T47D (cell line): ENCODE results near the gene DYNC1H1.

Experiments used
- DNase-seq, 2 experiments: peaks; one replicate each; pipeline versions ENCODE4 v3.0.0 to v3.0.0-alpha.2; 2011 to 2012; ENCODE audit warnings: low read depth in 1 of 2, low spot score in 1 of 2
- JUND ChIP-seq: IDR thresholded peaks from 2 replicates; pipeline ENCODE4 v1.6.1; 2012; ENCODE audit warnings: low read depth
- in situ Hi-C: cut with HindIII; loops from 2 replicates; pipeline ENCODE4 v1.10.0; 2016; ENCODE audit warnings: low sequenced_read_pairs, low pct_unique_long_range_greater_than_20kb

DYNC1H1 gene

DNA sequence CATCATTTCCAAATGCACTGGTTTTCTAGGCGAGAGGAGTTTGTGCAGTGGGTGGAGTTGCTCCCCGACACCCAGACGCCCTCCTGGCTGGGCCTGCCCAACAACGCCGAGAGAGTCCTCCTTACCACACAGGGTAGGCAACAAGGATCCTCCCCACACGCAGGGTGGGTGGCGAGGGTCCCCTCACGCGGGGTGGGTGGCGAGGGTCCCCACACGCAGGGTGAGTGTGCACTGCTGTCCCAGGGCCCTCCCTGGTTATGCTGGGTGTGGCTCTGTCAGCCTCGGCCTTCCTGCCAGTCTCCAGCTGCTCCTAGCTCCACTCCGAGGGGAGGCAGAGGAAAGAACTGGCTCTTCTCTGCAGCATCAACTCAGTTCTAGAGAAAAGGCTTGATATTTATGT lies 80.2 kb downstream of the DYNC1H1 start:
- no peak for DNase-seq
- in situ Hi-C loops, result no loop called here
- TF ChIP-seq JUND, result no peak

DNA sequence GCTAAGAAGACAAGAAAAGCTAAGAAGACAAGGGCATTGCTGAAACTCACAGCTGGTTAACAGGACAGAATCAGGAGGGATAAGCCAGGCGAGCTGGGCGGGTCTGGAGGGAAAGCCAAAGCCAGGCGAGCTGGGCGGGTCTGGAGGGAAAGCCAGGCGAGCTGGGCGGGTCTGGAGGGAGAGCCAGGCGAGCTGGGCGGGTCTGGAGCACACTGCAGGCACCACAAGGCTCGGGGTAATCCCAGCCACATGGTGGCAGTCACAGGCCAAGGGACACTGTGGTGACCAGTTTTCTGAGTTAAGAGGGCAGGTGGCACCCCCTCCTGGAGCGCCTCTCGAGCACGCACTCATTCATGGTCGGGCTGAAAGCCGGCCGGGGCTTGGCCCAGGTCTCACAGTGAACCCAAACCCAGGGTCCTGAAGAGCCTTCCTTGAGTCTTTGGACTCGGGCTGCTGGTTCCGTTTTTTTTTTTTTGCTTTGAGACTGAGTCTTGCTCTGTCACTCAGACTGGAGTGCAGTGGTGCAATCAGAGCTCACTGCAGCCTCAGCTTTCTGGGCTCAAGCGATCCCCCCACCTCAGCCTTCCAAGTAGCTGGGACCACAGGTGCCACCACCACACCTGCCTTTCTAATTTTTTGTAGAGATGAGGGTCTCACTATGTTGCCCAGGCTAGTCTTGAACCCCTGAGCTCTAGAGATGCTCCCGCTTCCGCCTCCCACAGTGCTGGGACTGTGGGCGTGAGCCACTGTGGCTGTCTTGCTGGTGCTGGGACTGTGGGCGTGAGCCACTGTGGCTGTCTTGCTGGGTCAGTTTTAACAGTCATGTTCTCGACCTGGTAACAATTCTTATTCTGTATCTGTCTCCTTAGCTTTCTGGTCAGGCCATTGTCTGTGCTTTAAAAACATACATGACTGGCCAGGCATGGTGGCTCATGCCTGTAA lies 82.2 kb downstream of the DYNC1H1 start:
- peak; percentile 96 for DNase-seq
- in situ Hi-C loops, result no loop called here

DNA sequence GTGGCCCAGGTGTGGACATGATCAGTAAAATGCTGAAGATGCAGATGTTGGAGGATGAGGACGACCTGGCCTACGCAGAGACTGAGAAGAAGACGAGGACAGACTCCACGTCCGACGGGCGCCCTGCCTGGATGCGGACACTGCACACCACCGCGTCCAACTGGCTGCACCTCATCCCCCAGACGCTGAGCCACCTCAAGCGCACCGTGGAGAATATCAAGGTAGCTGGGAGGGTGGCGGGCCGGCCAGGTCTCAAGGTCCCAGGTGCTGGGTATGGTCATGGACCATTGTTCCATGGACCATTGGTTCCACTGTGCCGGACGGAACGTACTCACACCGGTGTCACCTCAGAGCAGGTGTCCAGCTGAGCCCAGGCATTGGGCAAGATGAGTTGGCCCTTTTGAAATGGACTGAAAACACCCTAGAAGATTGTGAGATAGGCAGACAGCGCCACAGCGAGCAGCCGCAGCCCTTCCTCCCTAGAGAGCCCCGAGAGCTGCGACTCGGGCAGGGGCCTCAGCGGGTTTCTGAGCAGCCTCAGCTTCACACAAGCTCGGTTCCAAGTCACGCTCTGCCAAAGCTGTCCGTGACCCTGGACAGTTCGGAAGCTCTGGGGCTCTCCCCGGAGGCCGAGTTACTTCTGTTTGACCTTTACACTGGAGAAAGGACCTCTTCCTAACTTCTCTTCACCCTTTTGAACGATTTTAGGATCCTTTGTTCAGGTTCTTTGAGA lies 83.6 kb downstream of the DYNC1H1 start:
- DNase-seq, result no peak
- in situ Hi-C loops, result no loop called here
- TF ChIP-seq JUND, result no peak

More for the DNA sequence above, 82.2 kb downstream of the DYNC1H1 start:
- no peak for TF ChIP-seq JUND

DNA sequence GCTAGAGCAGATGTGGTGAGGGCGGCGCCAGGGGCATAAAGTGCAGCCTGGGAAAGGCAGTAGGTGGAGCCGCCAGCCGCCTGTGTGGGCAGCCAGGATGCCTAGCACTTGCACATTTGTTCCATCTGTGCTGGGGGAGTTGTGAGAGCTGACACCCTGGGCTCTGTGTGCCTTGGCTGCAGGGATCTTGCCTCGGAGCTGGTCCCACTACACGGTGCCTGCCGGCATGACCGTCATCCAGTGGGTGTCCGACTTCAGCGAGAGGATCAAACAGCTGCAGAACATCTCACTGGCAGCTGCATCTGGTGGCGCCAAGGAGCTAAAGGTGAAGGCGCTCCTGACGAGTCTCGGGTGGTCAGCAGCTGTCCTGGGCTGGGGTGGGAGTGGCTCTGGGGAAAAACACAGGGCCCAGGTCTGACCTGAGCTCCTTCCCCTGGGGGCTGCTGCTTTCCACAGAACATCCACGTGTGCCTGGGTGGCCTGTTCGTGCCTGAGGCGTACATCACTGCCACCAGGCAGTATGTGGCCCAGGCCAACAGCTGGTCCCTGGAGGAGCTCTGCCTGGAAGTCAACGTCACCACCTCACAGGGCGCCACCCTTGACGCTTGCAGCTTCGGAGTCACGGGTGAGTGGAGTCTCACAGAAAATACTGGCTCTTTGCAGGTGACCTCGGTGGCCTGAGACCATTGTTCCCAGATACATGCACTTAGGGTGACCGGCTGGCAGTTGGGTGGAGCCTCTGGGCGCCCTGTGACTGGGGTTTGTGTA lies 85.1 kb downstream of the DYNC1H1 start:
- DNase-seq, result no peak
- no peak for TF ChIP-seq JUND
- in situ Hi-C loops, result no loop called here

DNA sequence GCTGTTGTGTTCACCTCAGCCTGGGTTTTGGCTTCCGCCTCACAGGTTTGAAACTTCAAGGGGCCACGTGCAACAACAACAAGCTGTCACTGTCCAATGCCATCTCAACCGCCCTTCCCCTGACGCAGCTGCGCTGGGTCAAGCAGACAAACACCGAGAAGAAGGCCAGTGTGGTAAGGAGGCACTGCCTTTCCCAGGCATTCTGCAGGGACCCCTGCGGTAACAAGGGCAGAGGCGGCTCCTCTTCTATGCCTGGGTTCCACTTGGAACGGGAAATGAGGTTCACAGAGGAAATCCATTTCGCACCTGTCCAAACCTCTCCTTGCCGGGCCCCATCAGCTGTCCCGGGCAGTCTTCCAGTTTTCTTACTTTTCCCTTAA lies 85.6 kb downstream of the DYNC1H1 start:
- in situ Hi-C loops, result no loop called here
- DNase-seq, result no peak
- TF ChIP-seq JUND, result no peak

DNA sequence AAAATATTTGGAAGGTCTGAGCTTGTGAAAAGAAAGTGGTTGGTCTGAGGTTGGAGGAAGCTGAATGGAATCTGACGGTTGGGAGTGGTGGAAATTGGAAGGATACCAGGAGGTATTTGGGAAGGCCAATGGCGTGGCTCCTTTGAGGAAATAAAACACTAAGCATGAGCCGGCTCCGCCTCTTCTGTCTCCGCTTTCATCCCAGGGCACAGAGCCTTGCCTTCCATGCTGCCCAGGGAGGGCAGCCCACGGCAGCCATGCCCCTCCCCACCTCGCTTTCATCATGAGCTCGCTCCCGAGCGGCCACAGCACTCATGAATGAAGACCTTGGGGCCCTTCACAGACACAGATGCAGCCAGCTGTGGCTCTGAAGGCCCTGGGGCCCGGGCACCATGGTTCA lies 86.3 kb downstream of the DYNC1H1 start:
- no peak for TF ChIP-seq JUND
- DNase-seq, result peak in 1 of 2 experiments; percentile 33
- in situ Hi-C loops, result no loop called here

DNA sequence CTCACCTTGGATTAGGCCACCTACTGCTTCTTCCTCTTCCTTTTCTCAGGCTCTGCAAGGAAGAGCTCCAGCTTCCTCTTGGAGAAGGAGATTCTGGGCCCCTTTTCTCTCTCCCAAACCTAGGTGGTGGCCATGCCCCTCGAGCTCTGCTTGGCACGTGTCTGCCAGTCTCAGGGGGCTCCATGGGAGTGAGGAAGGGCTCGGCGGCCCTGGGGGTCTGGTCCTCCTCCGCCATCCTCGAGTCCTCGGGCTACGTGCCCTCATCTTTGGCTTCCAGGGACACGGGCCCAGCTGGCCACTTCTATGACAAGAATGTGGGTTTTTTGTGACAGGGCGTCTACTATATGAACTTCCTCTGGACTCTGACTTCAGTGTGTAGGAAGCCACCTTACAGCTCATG lies 88.1 kb downstream of the DYNC1H1 start:
- in situ Hi-C loops, result no loop called here
- DNase-seq, result no peak
- TF ChIP-seq JUND, result no peak

DNA sequence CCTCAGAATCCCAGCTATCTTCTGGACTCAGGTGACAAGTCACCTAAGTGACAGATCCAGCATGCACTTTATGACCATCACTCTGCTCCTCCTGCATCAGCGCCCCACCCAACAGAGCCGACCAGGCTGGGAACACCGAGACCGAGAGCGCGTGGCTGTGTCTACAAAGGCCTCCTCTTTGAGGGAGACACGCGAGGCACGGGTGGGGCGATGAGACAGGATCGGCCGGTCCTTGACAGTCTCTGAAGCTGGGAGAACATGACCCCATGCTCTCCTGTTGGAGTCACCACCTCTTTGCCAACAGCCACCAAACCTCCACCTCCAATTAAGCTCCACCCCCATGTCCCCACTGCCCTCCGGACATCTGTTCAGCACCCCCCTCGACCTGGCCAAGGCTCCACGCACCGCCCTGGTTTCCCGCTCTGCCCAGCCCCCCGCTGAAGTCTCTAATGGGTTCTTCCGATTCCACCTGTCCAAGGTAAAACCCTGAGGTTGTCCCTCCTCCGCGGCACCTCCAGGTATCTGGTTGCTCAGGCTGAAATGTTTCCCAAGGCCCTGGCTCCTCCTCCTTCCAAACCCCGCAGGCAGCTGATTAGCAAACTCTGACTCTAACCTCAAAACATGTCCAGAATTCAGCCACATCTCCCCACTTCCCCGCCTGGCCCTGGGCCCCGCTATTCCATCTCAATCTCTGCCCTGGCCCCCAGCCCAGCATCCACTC lies 91.0 kb downstream of the DYNC1H1 start:
- TF ChIP-seq JUND, result no peak
- peak in 1 of 2 experiments; percentile 27 for DNase-seq
- in situ Hi-C loops, result no loop called here

DNA sequence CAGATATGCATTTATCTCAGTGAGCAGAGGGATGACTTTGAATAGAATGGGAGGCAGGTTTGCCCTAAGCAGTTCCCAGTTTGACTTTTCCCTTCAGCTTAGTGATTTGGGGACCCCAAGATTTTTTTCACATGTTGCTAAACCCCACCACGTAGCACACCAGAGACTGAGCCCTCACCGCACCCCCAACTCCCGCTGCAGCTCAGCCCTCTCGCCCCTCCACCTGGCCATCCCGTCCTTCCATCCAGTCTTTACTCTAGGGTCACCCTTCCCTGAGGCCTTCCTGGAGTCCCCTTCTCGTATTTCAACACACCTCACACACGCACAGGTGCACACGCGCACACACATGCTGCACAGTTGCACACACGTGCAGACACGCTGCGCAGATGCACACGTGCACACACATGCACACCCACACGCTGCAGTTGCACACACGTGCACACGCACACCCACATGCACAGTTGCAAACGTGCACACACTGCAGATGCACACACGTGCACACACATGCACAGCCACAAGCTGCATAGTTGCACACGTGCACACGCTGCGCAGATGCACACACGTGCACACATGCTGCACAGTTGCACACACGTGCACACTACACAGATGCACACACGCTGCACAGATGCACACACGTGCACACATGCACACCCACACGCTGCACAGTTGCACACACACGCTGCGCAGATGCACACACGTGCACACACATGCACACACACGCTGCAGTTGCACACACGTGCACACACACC lies 92.5 kb downstream of the DYNC1H1 start:
- DNase-seq, result no peak
- in situ Hi-C loops, result no loop called here
- TF ChIP-seq JUND, result no peak

DNA sequence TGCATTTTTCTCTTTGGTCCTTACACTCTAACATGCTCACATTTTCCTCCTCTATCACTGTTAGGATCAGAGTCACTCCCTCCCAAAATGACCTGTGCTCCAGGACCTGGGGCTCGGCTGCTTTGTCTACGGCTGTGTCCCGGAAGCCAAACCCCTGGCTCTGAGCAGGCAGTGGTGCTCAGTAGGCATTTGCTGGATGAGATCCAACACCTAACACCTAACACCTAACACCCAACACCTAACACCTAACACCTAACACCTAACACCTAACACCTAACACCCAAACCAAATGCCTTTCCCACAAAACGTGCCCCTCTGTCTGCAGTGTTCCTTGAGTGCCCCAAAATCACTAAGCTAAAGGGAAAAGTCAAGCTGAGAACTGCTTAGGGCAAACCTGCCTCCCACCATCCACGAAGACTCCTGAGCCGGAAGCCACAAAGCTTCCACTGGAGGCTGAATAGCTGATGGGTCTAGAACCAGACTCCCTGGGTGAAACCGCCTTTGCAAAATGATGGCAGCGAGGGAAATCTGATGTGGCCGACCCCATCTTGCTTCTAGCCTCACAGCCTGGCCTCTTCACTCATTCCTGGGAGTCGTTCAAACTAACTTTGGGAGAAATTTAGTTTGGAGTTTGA lies 93.2 kb downstream of the DYNC1H1 start:
- in situ Hi-C loops, result no loop called here
- TF ChIP-seq JUND, result no peak
- DNase-seq, result no peak

DNA sequence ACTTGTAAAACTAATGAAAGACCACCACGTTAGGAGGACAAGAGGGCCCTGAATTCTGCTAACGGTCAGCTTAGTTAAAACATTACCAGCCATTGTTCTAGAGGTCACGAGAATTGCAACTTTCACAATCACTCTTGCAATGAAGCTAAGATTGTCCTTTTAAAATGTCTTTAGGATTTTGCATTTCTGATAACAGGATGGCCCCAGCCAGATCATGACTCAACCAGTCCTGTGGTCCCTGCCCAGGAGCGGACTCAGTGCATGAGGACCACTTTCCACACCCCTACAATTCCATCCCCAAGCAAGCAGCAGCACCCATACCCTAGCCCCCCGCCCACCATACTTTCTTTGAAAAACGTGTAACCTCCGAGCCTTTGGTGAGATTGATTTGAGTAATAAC lies 93.8 kb downstream of the DYNC1H1 start:
- DNase-seq, result no peak
- in situ Hi-C loops, result no loop called here
- TF ChIP-seq JUND, result no peak

DNA sequence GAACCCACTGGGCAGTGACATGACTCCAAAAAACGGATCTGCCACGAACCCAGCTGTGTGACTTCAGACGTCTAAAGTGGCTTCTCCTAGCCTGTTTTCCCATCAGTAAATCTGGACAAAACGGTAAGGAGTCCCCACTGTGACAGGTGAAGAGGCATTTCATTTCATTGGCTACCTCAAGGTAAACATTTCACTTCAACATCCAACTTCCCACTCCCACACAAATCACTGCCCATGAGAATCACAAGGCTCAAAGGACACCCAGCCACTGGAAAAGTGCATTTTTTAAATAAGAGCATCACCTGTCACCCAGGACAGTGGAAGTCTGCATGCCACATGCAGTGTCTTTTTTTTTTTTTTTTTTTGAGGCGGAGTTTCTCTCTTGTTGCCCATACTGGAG lies 94.6 kb downstream of the DYNC1H1 start:
- in situ Hi-C loops, result no loop called here
- no peak for TF ChIP-seq JUND
- DNase-seq, result no peak
